ENCODE results near the gene CXCR4.

GRCh38 chr2:136128905-136129304 is 11.0 kb upstream of the CXCR4 start:
- no peak for TF ChIP-seq POLR2A (IDR thresholded peaks at IDR 0.05)
- TF ChIP-seq CTCF (IDR thresholded peaks at IDR 0.05): no peak

All from testis (tissue), 2 donors.